Measurements from ENCODE around the gene DPF1. TPM values are rescaled to one million over a fixed set of nuclear protein-coding genes. Genes with fewer than 3 reads are reported as not detected.

The DPF1 gene
- total RNA-seq, 4 donors from 2014 or later, result 0.85 to 4.2 TPM; not detected in 2

DNA sequence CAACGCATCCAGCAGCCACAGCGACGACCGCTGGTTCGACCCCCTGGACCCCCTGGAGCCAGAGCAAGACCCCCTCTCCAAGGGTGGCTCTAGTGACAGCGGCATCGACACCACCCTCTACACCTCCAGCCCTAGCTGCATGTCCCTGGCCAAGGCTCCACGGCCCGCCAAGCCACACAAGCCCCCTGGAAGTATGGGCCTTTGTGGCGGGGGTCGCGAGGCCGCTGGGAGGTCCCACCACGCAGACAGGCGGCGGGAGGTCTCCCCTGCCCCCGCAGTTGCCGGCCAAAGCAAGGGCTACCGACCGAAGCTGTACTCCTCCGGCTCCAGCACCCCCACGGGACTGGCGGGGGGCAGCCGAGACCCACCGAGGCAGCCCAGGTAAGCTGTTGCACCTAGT lies 59.5 kb downstream of the DPF1 start:
- no peak for DNase-seq
- no peaks in the 10 kb centered on the region for H3K27me3 ChIP-seq
- no peaks in the 10 kb centered on the region for H3K36me3 ChIP-seq
- H3K4me3 ChIP-seq, result no peak overlapping the region
- intact Hi-C loops (cut with DNase I; ENCODE audit: low total_unique reads), result no loop called here
- H3K9me3 ChIP-seq, result peaks cover 0 to 10% of the 10 kb centered on the region in 2 donors
- no peaks in the 10 kb centered on the region for H3K4me1 ChIP-seq
- TF ChIP-seq, protein P1, sequence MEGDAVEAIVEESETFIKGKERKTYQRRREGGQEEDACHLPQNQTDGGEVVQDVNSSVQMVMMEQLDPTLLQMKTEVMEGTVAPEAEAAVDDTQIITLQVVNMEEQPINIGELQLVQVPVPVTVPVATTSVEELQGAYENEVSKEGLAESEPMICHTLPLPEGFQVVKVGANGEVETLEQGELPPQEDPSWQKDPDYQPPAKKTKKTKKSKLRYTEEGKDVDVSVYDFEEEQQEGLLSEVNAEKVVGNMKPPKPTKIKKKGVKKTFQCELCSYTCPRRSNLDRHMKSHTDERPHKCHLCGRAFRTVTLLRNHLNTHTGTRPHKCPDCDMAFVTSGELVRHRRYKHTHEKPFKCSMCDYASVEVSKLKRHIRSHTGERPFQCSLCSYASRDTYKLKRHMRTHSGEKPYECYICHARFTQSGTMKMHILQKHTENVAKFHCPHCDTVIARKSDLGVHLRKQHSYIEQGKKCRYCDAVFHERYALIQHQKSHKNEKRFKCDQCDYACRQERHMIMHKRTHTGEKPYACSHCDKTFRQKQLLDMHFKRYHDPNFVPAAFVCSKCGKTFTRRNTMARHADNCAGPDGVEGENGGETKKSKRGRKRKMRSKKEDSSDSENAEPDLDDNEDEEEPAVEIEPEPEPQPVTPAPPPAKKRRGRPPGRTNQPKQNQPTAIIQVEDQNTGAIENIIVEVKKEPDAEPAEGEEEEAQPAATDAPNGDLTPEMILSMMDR (IDR thresholded peaks at IDR 0.05), result no peak
- TF ChIP-seq POLR2A (IDR thresholded peaks at IDR 0.05), result no peak
- no peak overlapping the region for H3K27ac ChIP-seq

DNA sequence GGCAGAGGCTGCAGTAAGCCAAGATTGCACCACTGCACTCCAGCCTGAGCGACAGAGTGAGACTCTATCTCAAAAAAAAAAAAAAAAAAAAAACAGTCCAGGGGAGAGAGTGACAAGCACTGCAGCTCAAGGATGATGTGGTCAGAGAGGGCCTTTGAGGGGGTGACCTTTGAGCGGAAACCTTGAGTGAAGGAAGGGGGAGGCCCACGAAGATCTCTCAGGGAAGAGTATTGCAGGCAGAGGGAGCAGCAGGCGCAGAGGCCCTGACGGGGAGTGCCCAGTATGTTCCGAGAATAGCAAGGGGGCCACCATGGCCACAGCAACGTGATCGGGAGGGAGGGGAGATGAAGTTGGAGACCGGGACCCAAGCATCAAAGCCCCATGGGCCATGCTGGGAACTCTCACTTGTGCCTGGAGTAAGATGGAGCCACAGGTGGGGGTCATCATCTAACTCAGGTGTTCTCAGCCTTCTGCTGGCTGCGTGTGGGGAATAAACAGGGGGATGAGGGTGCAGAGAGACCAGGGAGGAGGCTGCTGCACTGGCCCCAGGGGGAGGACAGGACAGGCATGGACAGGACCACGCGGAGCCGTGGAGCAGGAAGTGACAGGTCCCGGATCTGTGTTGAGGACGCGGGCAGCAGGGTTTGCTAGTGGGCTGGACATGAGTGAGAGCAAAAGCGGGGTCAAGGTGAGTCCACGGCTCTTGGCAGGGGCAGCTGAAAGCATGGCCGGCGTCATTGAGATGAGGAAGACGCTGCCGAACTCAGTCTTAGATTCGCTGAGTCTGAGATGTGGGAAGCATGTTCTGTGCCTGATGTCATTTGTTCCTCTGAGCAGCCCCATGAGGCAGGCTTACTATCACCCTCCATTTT lies 60.4 kb downstream of the DPF1 start:
- no peak for TF ChIP-seq POLR2A (IDR thresholded peaks at IDR 0.05)
- TF ChIP-seq, protein P1 (IDR thresholded peaks at IDR 0.05), result no peak
- peaks cover 0 to 10% of the 10 kb centered on the region in 2 donors for H3K9me3 ChIP-seq
- no peaks in the 10 kb centered on the region for H3K4me1 ChIP-seq
- intact Hi-C loops (cut with DNase I; ENCODE audit: low total_unique reads), result no loop called here
- DNase-seq, result no peak
- no peak overlapping the region for H3K4me3 ChIP-seq
- H3K27me3 ChIP-seq, result no peaks in the 10 kb centered on the region
- no peak overlapping the region for H3K27ac ChIP-seq
- no peaks in the 10 kb centered on the region for H3K36me3 ChIP-seq

DNA sequence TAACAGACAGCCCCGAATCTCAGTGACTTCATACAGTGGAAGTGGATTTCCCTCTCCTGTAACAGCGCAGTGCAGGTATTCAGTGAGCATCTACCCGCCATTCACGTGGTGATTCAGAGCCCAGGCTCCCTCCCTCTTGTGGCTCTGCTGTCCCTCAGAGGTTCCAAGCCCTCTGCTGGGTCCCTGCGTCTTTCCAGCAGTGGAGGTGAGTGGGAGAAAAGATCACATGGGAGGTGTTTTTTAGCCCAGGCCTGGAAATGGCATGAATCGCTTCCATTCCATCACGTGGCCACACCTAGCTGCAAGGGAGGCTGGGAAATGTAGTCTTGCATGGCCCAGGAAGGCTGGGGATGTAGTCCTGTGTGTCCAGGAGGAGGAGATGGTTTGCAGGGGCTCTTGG lies 61.4 kb downstream of the DPF1 start:
- no peaks in the 10 kb centered on the region for H3K36me3 ChIP-seq
- TF ChIP-seq, protein P1 (IDR thresholded peaks at IDR 0.05), result no peak
- TF ChIP-seq POLR2A (IDR thresholded peaks at IDR 0.05), result no peak

DNA sequence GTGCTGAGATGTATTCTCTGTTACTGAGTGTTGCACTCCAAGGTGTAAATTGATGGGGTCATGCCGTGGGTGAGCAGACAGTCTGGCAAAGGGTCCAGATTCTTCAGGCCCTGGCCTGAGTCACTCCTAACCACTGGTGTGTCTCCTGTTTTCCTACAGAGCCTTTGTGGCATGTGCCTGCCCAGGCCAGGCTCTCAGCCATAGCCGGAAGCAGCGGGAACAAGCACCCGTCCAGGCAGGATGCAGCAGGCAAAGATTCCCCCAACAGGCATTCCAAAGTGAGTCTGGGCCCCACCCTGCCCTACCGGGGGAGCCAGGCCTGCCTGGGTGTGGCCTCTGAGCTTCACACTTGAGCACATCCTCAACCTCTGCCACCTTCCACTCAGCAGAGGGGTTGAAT lies 61.9 kb downstream of the DPF1 start:
- TF ChIP-seq, protein P1 (IDR thresholded peaks at IDR 0.05), result no peak
- no peak for TF ChIP-seq POLR2A (IDR thresholded peaks at IDR 0.05)
- Histone ChIP-seq H3K27me3 (no peaks in the 10 kb centered on the region), H3K4me1 (no peaks in the 10 kb centered on the region), H3K36me3 (no peaks in the 10 kb centered on the region), H3K4me3 (no peak overlapping the region), H3K27ac (no peak overlapping the region), H3K9me3 (peaks cover 0 to 10% of the 10 kb centered on the region in 2 donors)
- DNase-seq, result no peak
- intact Hi-C loops (cut with DNase I; ENCODE audit: low total_unique reads), result no loop called here

More for the DNA sequence above, 61.4 kb downstream of the DPF1 start:
- no peaks in the 10 kb centered on the region for H3K27me3 ChIP-seq
- peaks cover 0 to 10% of the 10 kb centered on the region in 2 donors for H3K9me3 ChIP-seq
- no peak overlapping the region for H3K27ac ChIP-seq
- H3K4me1 ChIP-seq, result no peaks in the 10 kb centered on the region
- no peak for DNase-seq
- no peak overlapping the region for H3K4me3 ChIP-seq
- intact Hi-C loops (cut with DNase I; ENCODE audit: low total_unique reads), result no loop called here

Small RNA genes lying within 50 kb of the gene (small RNA-seq; reads per million reads assigned to genes)
- gene RN7SL663P, result not detected

Other genes starting within 250 kb of the DPF1 start
- 100 to 1,000 TPM in 3 of 4 donors, 1 to 10 TPM in 1; 9.3 to 225 (median 172) TPM for gene PPP1R14A, start 32.2 kb upstream of the DPF1 start, total RNA-seq
- 10 to 100 TPM; 11.8 to 72.8 (median 29.4) TPM for gene SPINT2, start 40.4 kb upstream of the DPF1 start, total RNA-seq
- gene C19orf33, start 80.0 kb upstream of the DPF1 start, total RNA-seq, result 10 to 100 TPM in 1 of 4 donors, 1 to 10 TPM in 2, not detected in 1; 2.9 to 15.3 (median 4.1) TPM
- gene YIF1B, start 91.7 kb upstream of the DPF1 start, total RNA-seq, result 10 to 100 TPM in 3 of 4 donors, 1 to 10 TPM in 1; 6.4 to 31.7 (median 21.5) TPM
- gene KCNK6, start 95.6 kb upstream of the DPF1 start, total RNA-seq, result 10 to 100 TPM in 1 of 4 donors, 1 to 10 TPM in 2, under 1 TPM in 1; 0.59 to 60.6 (median 4.3) TPM
- 10 to 100 TPM in 3 of 4 donors, not detected in 1; 10.6 to 95.3 (median 19.3) TPM for gene CATSPERG, start 111.6 kb upstream of the DPF1 start, total RNA-seq
- 100 to 1,000 TPM in 3 of 4 donors, 10 to 100 TPM in 1; 67.4 to 156 (median 128) TPM for gene PSMD8, start 150.3 kb upstream of the DPF1 start, total RNA-seq
- gene GGN, start 163.8 kb upstream of the DPF1 start, total RNA-seq, result under 1 TPM in 1 of 4 donors, not detected in 3; 0.82 TPM
- 1 to 10 TPM in 1 of 4 donors, under 1 TPM in 1, not detected in 2; 0.88 to 5.7 TPM for gene SPRED3, start 164.5 kb upstream of the DPF1 start, total RNA-seq
- 10 to 100 TPM in 2 of 4 donors, 1 to 10 TPM in 2; 2.1 to 21.1 (median 11.7) TPM for gene FAM98C, start 178.9 kb upstream of the DPF1 start, total RNA-seq
- gene RASGRP4, start 202.0 kb upstream of the DPF1 start, total RNA-seq, result 1 to 10 TPM in 2 of 4 donors, under 1 TPM in 1, not detected in 1; under 0.01 to 2.0 (median 1.5) TPM
- gene RYR1, start 209.5 kb upstream of the DPF1 start, total RNA-seq, result 1 to 10 TPM in 2 of 4 donors, under 1 TPM in 1, not detected in 1; under 0.01 to 6.2 (median 3.5) TPM

All from uterus (tissue), 4 donors.